ENCODE data around the gene OR10Z1. TPM values are rescaled to one million over a fixed set of nuclear protein-coding genes. Genes with fewer than 3 reads are reported as not detected.

The OR10Z1 gene, protein sequence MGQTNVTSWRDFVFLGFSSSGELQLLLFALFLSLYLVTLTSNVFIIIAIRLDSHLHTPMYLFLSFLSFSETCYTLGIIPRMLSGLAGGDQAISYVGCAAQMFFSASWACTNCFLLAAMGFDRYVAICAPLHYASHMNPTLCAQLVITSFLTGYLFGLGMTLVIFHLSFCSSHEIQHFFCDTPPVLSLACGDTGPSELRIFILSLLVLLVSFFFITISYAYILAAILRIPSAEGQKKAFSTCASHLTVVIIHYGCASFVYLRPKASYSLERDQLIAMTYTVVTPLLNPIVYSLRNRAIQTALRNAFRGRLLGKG
- total RNA-seq: not detected

DNA sequence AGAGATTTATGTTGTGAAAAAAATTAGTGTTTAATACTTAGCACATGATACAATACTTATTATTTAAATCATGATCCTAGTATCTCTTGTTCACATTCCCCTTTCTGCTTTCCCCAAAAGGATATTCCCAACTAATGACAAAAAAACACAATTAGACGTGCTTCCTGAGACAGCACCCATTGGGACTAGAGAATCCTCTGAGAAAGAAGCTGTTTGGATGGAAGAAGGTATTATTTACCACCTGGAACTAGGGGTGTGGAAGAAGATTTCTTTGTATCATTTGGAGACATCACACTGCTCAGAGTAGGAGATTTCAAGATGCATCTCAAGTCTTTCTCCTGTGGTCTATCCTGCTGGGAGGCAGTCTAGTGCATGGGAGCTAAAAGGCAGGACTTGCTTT lies at the start of gene OR10Z1:
Gene OR10Z1 (plus strand): TSS at position 301 of the 400 bp plus-strand sequence. CDS start 1,171 bp downstream, outside the sequence.

DNA sequence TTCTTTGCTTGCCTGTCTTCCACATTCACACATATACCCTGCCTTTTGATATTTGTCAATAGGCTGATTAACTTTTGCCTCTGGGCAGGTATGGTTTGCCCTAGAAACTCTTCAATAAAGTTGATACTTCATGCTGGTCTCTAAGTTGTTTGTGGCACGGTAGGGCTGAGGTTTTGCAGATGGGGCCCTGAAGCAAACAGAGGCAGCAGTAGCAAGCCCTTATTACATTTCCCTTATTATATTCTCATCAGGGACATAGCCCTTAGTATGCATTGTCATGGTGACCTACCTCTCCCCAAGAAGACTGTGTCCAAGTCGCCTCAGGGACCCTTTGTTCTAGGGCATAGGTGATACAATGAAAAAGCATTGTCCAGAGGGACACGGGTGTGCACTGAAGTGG lies 34.6 kb upstream of the OR10Z1 start, which contains the start of gene OR6P1:
Gene OR6P1 (minus strand): TSS at position 101 of the 400 bp plus-strand sequence. CDS start 6,976 bp downstream, outside the sequence.

DNA sequence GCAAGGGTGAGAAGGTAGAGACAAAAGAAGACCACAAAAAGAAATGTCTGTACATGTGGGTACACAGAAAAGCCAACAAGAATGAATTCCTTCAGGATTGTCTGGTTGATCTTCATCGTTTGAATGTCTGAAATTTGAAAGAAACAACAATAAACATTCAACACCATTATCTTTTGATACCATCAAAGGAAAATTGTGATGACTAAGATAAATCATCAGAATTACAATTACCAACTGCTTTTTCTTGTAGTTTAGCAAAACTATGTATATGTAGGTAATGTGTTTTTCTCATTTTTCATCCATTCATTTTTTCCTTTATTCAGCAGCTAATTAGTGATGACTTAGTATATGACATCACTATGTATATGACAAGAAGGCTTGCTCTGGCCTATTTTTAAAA lies 25.3 kb upstream of the OR10Z1 start, which contains the start of gene OR10X1:
Gene OR10X1 (minus strand): TSS at position 167 of the 400 bp plus-strand sequence. CDS start 0 bp downstream, at position 167.

Other genes with a start within 250 kb of the OR10Z1 start
- gene OR10T2, start 205.8 kb upstream of the OR10Z1 start, total RNA-seq: not detected
- gene OR10K2, start 179.0 kb upstream of the OR10Z1 start, total RNA-seq: not detected
- gene OR10K1, start 143.4 kb upstream of the OR10Z1 start, total RNA-seq: not detected
- gene OR10R2, start 133.0 kb upstream of the OR10Z1 start, total RNA-seq: not detected
- gene OR6Y1, start 50.9 kb upstream of the OR10Z1 start, total RNA-seq: not detected
- gene OR6P1, start 34.7 kb upstream of the OR10Z1 start, total RNA-seq: not detected
- gene OR10X1, start 25.4 kb upstream of the OR10Z1 start, total RNA-seq: not detected
- 22.7 TPM for gene SPTA1, start 81.4 kb downstream of the OR10Z1 start, total RNA-seq
- not detected for gene OR6K2, start 95.4 kb downstream of the OR10Z1 start, total RNA-seq
- gene OR6K3, start 115.5 kb downstream of the OR10Z1 start, total RNA-seq: not detected
- not detected for gene OR6K6, start 149.5 kb downstream of the OR10Z1 start, total RNA-seq
- not detected for gene OR6N1, start 166.9 kb downstream of the OR10Z1 start, total RNA-seq
- not detected for gene OR6N2, start 175.9 kb downstream of the OR10Z1 start, total RNA-seq
- 18.7 TPM for gene MNDA, start 226.1 kb downstream of the OR10Z1 start, total RNA-seq